ENCODE data around the gene NPTN.

Gene NPTN

GRCh38 chr15:73628102-73628501, 5.1 kb downstream of the NPTN start:
- H3K4me3 ChIP-seq (ENCODE audit: low read depth, low read length) = no peak overlapping the region
- no peak for TF ChIP-seq CTCF (IDR thresholded peaks at IDR 0.05; ENCODE audit: borderline replicate concordance, insufficient read depth, low read depth, low read length)

GRCh38 chr15:73626072-73626471, 7.1 kb downstream of the NPTN start:
- no peak for TF ChIP-seq CTCF (IDR thresholded peaks at IDR 0.05; ENCODE audit: borderline replicate concordance, insufficient read depth, low read depth, low read length)
- no peak overlapping the region for H3K4me3 ChIP-seq (ENCODE audit: low read depth, low read length)

- no peak overlapping the region for H3K4me3 ChIP-seq (ENCODE audit: low read depth, low read length)
- TF ChIP-seq CTCF (IDR thresholded peaks at IDR 0.05; ENCODE audit: borderline replicate concordance, insufficient read depth, low read depth, low read length) = no peak
Measured at GRCh38 chr15:73624530-73624929, 8.7 kb downstream of the NPTN start.

- no peak for TF ChIP-seq CTCF (IDR thresholded peaks at IDR 0.05; ENCODE audit: borderline replicate concordance, insufficient read depth, low read depth, low read length)
- no peak overlapping the region for H3K4me3 ChIP-seq (ENCODE audit: low read depth, low read length)
Measured at GRCh38 chr15:73621286-73621826, 11.8 kb downstream of the NPTN start.

GRCh38 chr15:73620078-73620477, 13.1 kb downstream of the NPTN start:
- TF ChIP-seq CTCF (IDR thresholded peaks at IDR 0.05; ENCODE audit: borderline replicate concordance, insufficient read depth, low read depth, low read length) = no peak
- H3K4me3 ChIP-seq (ENCODE audit: low read depth, low read length) = no peak overlapping the region

GRCh38 chr15:73617913-73618312, 15.3 kb downstream of the NPTN start:
- H3K4me3 ChIP-seq (ENCODE audit: low read depth, low read length) = no peak overlapping the region
- no peak for TF ChIP-seq CTCF (IDR thresholded peaks at IDR 0.05; ENCODE audit: borderline replicate concordance, insufficient read depth, low read depth, low read length)

- no peak for TF ChIP-seq CTCF (IDR thresholded peaks at IDR 0.05; ENCODE audit: borderline replicate concordance, insufficient read depth, low read depth, low read length)
- no peak overlapping the region for H3K4me3 ChIP-seq (ENCODE audit: low read depth, low read length)
Measured at GRCh38 chr15:73617301-73617831, 15.8 kb downstream of the NPTN start.
